Brain microvascular endothelial cell (primary cell): ENCODE data around the gene SOX13.

Source experiments
- DNase-seq: peaks from one replicate; pipeline ENCODE4 v3.0.0-alpha.2; 2020
- H3K27ac ChIP-seq: fragments of 250-450 bp; sonication (Bioruptor Pico); 2 replicates; pipeline ENCODE4 v1.5.1; 2020; ENCODE audit warnings: mild to moderate bottlenecking, moderate library complexity
- H3K27me3 ChIP-seq: fragments of 250-450 bp; sonication (Bioruptor Pico); replicated peaks from 2 replicates; pipeline ENCODE4 v1.5.1; 2020; ENCODE audit warnings: mild to moderate bottlenecking
- H3K36me3 ChIP-seq: fragments of 250-450 bp; sonication (Bioruptor Pico); replicated peaks from 2 replicates; pipeline ENCODE4 v1.5.1; 2020; ENCODE audit warnings: mild to moderate bottlenecking
- H3K4me3 ChIP-seq: 2 replicates; pipeline ENCODE4 v1.5.1; 2011; ENCODE audit warnings: low read depth, mild to moderate bottlenecking, control low read depth, low read length, moderate library complexity
- CTCF ChIP-seq: IDR thresholded peaks from 2 replicates; pipeline ENCODE4 v1.5.1; 2011; ENCODE audit warnings: low read depth, mild to moderate bottlenecking, moderate library complexity, low read length, control low read depth, inconsistent platforms; ENCODE audit errors: missing control alignments
- in situ Hi-C: cut with HindIII; loops from 2 replicates; pipeline ENCODE4 v1.10.0; 2017; ENCODE audit warnings: low sequenced_read_pairs, low pct_ligation_motif_present

SOX13 gene

GRCh38 chr1:204134103-204134502 lies 61.2 kb downstream of the SOX13 start:
- no peaks in the 10 kb centered on the region for H3K36me3 ChIP-seq
- TF ChIP-seq CTCF = no peak
- H3K27ac ChIP-seq = no peak overlapping the region
- H3K27me3 ChIP-seq = no peaks in the 10 kb centered on the region
- no peak overlapping the region for H3K4me3 ChIP-seq
- in situ Hi-C loops = loop anchor here (25.0 kb wide), 1 partner anchor 272 kb away; the partner anchor contains the start of gene SNRPE
- no peak for DNase-seq

GRCh38 chr1:204136814-204137213 lies 63.9 kb downstream of the SOX13 start:
- TF ChIP-seq CTCF = no peak
- no peak overlapping the region for H3K4me3 ChIP-seq
- no peak for DNase-seq
- no peaks in the 10 kb centered on the region for H3K36me3 ChIP-seq
- in situ Hi-C loops = loop anchor here (25.0 kb wide), 1 partner anchor 275 kb away; the partner anchor contains the start of gene SNRPE
- no peaks in the 10 kb centered on the region for H3K27me3 ChIP-seq
- H3K27ac ChIP-seq = no peak overlapping the region

GRCh38 chr1:204139088-204139487 lies 66.2 kb downstream of the SOX13 start:
- in situ Hi-C loops = loop anchor here (25.0 kb wide), 1 partner anchor 277 kb away; the partner anchor contains the start of gene SNRPE
- H3K36me3 ChIP-seq = no peaks in the 10 kb centered on the region
- H3K4me3 ChIP-seq = no peak overlapping the region
- no peaks in the 10 kb centered on the region for H3K27me3 ChIP-seq
- H3K27ac ChIP-seq = no peak overlapping the region
- TF ChIP-seq CTCF = no peak
- DNase-seq = no peak

GRCh38 chr1:204139952-204140351 lies 67.0 kb downstream of the SOX13 start:
- in situ Hi-C loops = loop anchor here (25.0 kb wide), 1 partner anchor 278 kb away; the partner anchor contains the start of gene SNRPE
- TF ChIP-seq CTCF = no peak
- no peaks in the 10 kb centered on the region for H3K36me3 ChIP-seq
- DNase-seq = no peak
- H3K27me3 ChIP-seq = no peaks in the 10 kb centered on the region
- H3K27ac ChIP-seq = no peak overlapping the region
- no peak overlapping the region for H3K4me3 ChIP-seq

GRCh38 chr1:204141131-204141530 lies 68.2 kb downstream of the SOX13 start:
- no peak for TF ChIP-seq CTCF
- in situ Hi-C loops = loop anchor here (25.0 kb wide), 1 partner anchor 279 kb away; the partner anchor contains the start of gene SNRPE
- no peak overlapping the region for H3K4me3 ChIP-seq
- H3K27ac ChIP-seq = no peak overlapping the region
- no peaks in the 10 kb centered on the region for H3K27me3 ChIP-seq
- no peak for DNase-seq
- no peaks in the 10 kb centered on the region for H3K36me3 ChIP-seq
